Sigmoid colon (tissue), 7 donors: ENCODE data around the gene GCNA. TPM values are rescaled to one million over a fixed set of nuclear protein-coding genes. Genes with fewer than 3 reads are reported as not detected.

Experiments used
- DNase-seq: peaks from one replicate; pipeline ENCODE4 v3.0.0-alpha.2; 2019
- H3K27ac ChIP-seq, 4 donors: fragments of 200-600 bp; sonication (generic); one replicate each; pipeline ENCODE4 v1.5.1; 2016 to 2019; ENCODE audit warnings: mild to moderate bottlenecking in 1 of 4
- H3K27me3 ChIP-seq, 3 donors: fragments of 200-600 bp; sonication (generic); one replicate each; pipeline ENCODE4 v1.5.1; 2019; ENCODE audit warnings: mild to moderate bottlenecking in 1 of 3
- H3K36me3 ChIP-seq, 4 donors: fragments of 200-600 bp; sonication (generic); one replicate each; pipeline ENCODE4 v1.5.1; 2016 to 2019
- H3K4me1 ChIP-seq, 4 donors: fragments of 200-600 bp; sonication (generic); one replicate each; pipeline ENCODE4 v1.5.1; 2017 to 2019
- H3K4me3 ChIP-seq, 4 donors: fragments of 200-600 bp; sonication (generic); one replicate each; pipeline ENCODE4 v1.5.1; 2017 to 2019; ENCODE audit warnings: mild to moderate bottlenecking in 2 of 4, moderate library complexity in 1 of 4
- H3K9me3 ChIP-seq, 4 donors: fragments of 200-600 bp in 3 of 4; sonication (generic) in 3 of 4; one replicate each; pipeline versions ENCODE4 v1.5.1 to v1.6.1; 2013 to 2019
- EP300 ChIP-seq, 4 donors: sonication (generic); formaldehyde crosslinking; IDR thresholded peaks; one replicate each; pipeline ENCODE4 v1.6.1; 2017; ENCODE audit warnings: antibody characterized with exemption in 4 of 4
- POLR2A ChIP-seq, 2 donors: fragments of 450-650 bp; IDR thresholded peaks; one replicate each; pipeline ENCODE4 v1.6.1; 2016; ENCODE audit warnings: antibody characterized with exemption in 2 of 2, mild to moderate bottlenecking in 2 of 2, moderate library complexity in 2 of 2
- POLR2AphosphoS5 ChIP-seq, 4 donors: sonication (generic); formaldehyde crosslinking; IDR thresholded peaks; one replicate each; pipeline ENCODE4 v1.6.1; 2017; ENCODE audit warnings: antibody characterized with exemption in 4 of 4
- WGBS, 2 donors: extraction: QIAGEN DNeasy Blood & Tissue Kit; methylation state at CpG; one replicate each; pipeline ENCODE4 v1.1.7; 2013; 5-methylcytosine and 5-hydroxymethylcytosine counted together
- intact Hi-C: fragments of 100-400 bp; cut with DNase I; formaldehyde crosslinking; loops from one replicate; pipeline ENCODE4 v1.15.1; 2023
- polyA plus RNA-seq, 3 donors: library from polyadenylated mRNA; stranded (reverse); fragments of 200-250 nt; gene quantifications; one replicate each; pipeline ENCODE4 v1.2.3, GENCODE V29; 2013
- total RNA-seq, 4 donors: library from RNA; depleted of rRNA; stranded (reverse); fragments of >200 nt; gene quantifications; one replicate each; pipeline ENCODE4 v1.1.0, GENCODE V29; 2016
- TF ChIP-seq, protein P1 (sequence below), 4 experiments: fragments of 450-650 bp in 3 of 4; fragments of 200-600 bp in 1 of 4; IDR thresholded peaks; one replicate each; pipeline ENCODE4 v1.5.1; 2016 to 2019; ENCODE audit warnings: antibody characterized with exemption in 4 of 4, mild to moderate bottlenecking in 3 of 4, moderate library complexity in 2 of 4
- donor health status: healthy with polysubstance abuse.
- donor health status: Bipolar disorder and iron deficiency.
- donor health status: healthy.

Gene GCNA
- total and polyA plus RNA-seq, 7 donors, result 0.60 to 5.0 (median 1.5) TPM

DNA sequence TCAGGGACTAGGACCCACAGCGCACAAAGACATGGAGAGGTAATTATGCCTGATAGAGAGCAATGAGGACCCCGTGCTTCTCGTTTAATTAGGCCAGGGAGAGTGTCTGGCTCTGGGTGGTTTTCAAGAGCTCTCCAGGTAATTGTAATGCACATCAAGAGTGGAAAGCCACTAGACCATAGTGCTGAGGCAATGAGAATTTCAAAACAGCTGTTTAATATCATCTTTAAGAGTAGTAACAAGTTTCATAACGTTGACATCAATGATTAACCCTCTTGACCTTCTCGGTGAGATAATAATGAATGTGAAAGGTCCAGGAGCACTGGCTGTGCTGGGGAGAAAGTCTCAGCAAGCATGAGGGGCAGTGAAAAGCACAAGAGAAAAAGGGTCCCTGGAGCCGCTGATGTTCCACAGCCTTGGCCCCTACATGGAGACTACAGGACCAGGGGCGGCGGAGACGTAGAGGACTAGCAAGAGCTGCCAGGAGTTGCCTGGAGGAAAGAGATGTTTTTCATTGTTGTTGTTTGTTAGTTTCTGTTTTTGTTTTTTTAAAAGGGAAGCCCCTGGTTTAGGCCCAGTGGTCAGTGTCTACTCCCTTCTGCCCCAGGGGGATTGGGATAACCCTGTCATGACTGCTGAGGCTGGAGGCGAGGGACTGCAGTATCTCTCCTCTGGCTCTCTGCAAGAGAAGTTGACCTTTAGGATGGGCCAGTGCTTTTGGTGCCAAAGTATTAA is 54.9 kb downstream of the GCNA start:
- WGBS, 2 donors, result 79 to 87% methylated on average over 10 of the region's 10 CpGs
- no peaks in the 10 kb centered on the region for H3K36me3 ChIP-seq
- H3K27ac ChIP-seq, result no peak overlapping the region
- H3K4me3 ChIP-seq, result no peak overlapping the region
- no peak for DNase-seq
- intact Hi-C loops, result no loop called here
- no peaks in the 10 kb centered on the region for H3K27me3 ChIP-seq
- no peaks in the 10 kb centered on the region for H3K9me3 ChIP-seq
- H3K4me1 ChIP-seq, result peaks cover 0 to 7% (median 0%) of the 10 kb centered on the region in 4 donors
- no peak for TF ChIP-seq POLR2A (IDR thresholded peaks at IDR 0.05)
- TF ChIP-seq POLR2AphosphoS5 (IDR thresholded peaks at IDR 0.05), result no peak
- no peak for TF ChIP-seq EP300 (IDR thresholded peaks at IDR 0.05)
- TF ChIP-seq, protein P1, sequence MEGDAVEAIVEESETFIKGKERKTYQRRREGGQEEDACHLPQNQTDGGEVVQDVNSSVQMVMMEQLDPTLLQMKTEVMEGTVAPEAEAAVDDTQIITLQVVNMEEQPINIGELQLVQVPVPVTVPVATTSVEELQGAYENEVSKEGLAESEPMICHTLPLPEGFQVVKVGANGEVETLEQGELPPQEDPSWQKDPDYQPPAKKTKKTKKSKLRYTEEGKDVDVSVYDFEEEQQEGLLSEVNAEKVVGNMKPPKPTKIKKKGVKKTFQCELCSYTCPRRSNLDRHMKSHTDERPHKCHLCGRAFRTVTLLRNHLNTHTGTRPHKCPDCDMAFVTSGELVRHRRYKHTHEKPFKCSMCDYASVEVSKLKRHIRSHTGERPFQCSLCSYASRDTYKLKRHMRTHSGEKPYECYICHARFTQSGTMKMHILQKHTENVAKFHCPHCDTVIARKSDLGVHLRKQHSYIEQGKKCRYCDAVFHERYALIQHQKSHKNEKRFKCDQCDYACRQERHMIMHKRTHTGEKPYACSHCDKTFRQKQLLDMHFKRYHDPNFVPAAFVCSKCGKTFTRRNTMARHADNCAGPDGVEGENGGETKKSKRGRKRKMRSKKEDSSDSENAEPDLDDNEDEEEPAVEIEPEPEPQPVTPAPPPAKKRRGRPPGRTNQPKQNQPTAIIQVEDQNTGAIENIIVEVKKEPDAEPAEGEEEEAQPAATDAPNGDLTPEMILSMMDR (IDR thresholded peaks at IDR 0.05), result no peak

GRCh38 chrX:71634366-71634765 is 56.1 kb downstream of the GCNA start:
- Histone ChIP-seq H3K27me3 (no peaks in the 10 kb centered on the region), H3K4me1 (peaks cover 0 to 7% (median 0%) of the 10 kb centered on the region in 4 donors), H3K9me3 (no peaks in the 10 kb centered on the region), H3K4me3 (no peak overlapping the region), H3K27ac (no peak overlapping the region), H3K36me3 (no peaks in the 10 kb centered on the region)
- intact Hi-C loops, result no loop called here
- WGBS, 2 donors, result 92 to 96% methylated on average over 6 of the region's 6 CpGs
- no peak for TF ChIP-seq POLR2A (IDR thresholded peaks at IDR 0.05)
- no peak for TF ChIP-seq EP300 (IDR thresholded peaks at IDR 0.05)
- TF ChIP-seq, protein P1 (IDR thresholded peaks at IDR 0.05), result no peak
- TF ChIP-seq POLR2AphosphoS5 (IDR thresholded peaks at IDR 0.05), result no peak
- DNase-seq, result no peak

- H3K36me3 ChIP-seq, result no peaks in the 10 kb centered on the region
- peak overlapping the region in 2 of 4 donors; percentile 53 to 63 for H3K27ac ChIP-seq
- no peaks in the 10 kb centered on the region for H3K9me3 ChIP-seq
- TF ChIP-seq POLR2AphosphoS5 (IDR thresholded peaks at IDR 0.05), result no peak
- TF ChIP-seq, protein P1 (IDR thresholded peaks at IDR 0.05), result no peak
- peak in 1 of 4 donors; percentile 24 for TF ChIP-seq EP300 (IDR thresholded peaks at IDR 0.05)
- TF ChIP-seq POLR2A (IDR thresholded peaks at IDR 0.05), result no peak
- WGBS, 2 donors, result 51 to 63% methylated on average over 9 of the region's 9 CpGs
- DNase-seq, result no peak
- H3K27me3 ChIP-seq, result no peaks in the 10 kb centered on the region
- no peak overlapping the region for H3K4me3 ChIP-seq
- peaks cover 0 to 7% (median 0%) of the 10 kb centered on the region in 4 donors for H3K4me1 ChIP-seq
- intact Hi-C loops, result no loop called here
Measured at GRCh38 chrX:71636438-71637252, 58.4 kb downstream of the GCNA start.

DNA sequence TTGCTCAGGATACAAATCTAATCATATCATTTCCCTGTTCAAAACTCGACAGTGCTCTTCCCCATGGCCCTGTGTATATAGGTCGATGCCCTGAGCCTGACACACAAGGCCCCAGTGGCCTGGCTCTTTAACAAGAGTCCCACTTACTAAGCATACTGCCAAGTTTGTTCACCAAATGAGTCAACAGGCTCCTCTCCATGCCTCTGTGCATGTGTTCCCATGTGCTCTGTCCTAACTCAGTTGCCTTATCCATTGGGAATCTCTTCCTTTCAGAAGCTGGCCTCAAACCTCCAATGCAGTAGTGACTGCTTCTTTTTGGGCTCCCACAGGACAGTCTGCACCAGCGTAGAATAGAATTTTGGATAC is 59.0 kb downstream of the GCNA start:
- 81 to 87% methylated on average over 3 of the region's 3 CpGs for WGBS, 2 donors
- TF ChIP-seq, protein P1 (IDR thresholded peaks at IDR 0.05), result no peak
- TF ChIP-seq POLR2AphosphoS5 (IDR thresholded peaks at IDR 0.05) (no peak), POLR2A (IDR thresholded peaks at IDR 0.05) (no peak), EP300 (IDR thresholded peaks at IDR 0.05) (no peak)

More for the DNA sequence above, 59.0 kb downstream of the GCNA start:
- H3K4me3 ChIP-seq, result no peak overlapping the region
- no peak for DNase-seq
- intact Hi-C loops, result no loop called here
- H3K27ac ChIP-seq, result peak overlapping the region in 3 of 4 donors; percentile 5 to 63 (median 53)
- no peaks in the 10 kb centered on the region for H3K9me3 ChIP-seq
- H3K36me3 ChIP-seq, result no peaks in the 10 kb centered on the region
- H3K27me3 ChIP-seq, result no peaks in the 10 kb centered on the region
- peaks cover 0 to 7% (median 0%) of the 10 kb centered on the region in 4 donors for H3K4me1 ChIP-seq
